Right hindlimb (tissue), 1 donor: ENCODE data around the gene CSF1R.
"Not testable (repeated sequence)": the region's sequence is repeated elsewhere in the genome, so short reads cannot be mapped to it uniquely, and the experiment has no call there.

Experiments
- DNase-seq: peaks from one replicate; pipeline ENCODE4 v3.0.0-alpha.2; 2018

The CSF1R gene

DNA sequence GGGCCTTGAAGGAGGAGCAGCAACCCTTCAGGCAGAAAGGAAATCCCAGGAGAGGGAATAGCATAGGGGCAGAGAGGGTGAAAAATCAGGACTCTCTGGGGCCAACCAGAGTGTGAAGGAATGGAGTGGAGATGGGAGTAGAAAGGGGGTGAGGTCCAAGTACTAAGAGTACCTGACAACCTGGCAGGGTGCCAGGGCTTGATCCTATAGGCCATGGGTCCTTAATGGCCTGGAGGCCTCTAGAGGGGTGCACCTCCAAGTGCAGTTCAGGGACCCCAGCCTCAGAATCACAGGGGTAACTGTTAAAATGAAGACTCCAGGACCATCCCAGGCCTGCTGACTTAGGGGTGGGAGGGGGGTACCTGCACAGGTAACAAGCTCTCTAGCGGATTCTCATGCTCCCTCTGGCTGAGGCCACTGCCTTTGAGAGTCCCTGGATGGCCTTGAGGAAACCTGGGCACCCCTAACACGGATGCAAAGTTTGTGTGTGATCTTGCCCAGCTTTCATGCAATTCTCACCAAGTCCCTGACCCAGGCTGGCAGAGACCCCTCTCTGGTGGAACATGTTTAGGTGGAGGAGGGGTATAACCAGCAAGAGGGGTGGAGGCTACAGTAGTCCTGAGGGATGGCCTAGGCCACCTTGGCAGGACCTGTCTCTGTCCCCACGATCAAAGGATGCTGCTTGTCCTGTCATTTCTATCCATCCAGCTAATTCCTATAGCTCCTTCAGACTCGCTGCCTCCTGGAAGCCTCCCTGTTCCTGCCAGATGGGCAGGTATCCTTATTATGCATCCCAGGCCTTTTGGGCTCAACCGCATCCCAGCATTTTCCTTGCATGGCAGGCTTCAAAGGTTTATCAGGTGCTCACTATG, 17.6 kb upstream of the CSF1R start:
- no peak for DNase-seq

DNA sequence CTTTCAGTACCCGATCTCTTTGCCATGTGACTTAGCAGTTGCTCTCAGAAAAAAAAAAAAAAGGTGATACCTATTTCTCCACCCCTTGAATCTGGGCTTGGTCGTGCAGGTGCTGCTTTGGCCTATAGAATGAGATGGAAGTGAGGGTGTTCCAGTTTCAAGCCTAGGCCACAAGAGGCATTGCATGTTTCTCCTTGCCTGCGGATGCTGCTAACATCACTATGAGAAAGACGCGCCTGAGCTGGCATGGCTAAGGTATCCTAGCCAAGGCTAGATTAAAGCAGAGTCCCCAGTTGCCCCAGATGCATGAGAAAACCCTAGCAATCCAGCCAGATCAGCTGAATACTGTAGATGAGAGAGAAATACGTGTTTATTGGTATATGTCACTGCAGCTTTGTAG, 14.7 kb upstream of the CSF1R start:
- no peak for DNase-seq

DNA sequence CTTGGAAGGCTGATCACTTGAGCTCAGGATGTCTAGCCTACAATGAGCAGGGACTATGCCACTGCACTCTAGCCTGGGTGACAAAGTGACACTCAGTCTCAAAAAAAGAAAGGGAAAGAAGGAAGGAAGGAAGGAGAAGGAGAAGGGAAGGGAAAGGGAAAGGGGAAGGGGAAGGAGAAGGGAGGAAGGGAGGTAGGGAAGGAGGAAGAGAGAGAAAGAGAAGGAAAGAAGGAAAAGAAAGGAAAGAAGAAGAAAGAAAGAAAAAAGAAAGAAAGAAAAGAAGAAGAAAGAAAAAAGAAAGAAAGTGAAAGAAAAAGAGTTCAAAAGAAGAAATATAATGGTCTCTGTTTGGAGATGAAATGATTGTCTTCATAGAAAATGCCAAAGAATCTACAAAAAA, 10.8 kb upstream of the CSF1R start:
- no peak for DNase-seq

DNA sequence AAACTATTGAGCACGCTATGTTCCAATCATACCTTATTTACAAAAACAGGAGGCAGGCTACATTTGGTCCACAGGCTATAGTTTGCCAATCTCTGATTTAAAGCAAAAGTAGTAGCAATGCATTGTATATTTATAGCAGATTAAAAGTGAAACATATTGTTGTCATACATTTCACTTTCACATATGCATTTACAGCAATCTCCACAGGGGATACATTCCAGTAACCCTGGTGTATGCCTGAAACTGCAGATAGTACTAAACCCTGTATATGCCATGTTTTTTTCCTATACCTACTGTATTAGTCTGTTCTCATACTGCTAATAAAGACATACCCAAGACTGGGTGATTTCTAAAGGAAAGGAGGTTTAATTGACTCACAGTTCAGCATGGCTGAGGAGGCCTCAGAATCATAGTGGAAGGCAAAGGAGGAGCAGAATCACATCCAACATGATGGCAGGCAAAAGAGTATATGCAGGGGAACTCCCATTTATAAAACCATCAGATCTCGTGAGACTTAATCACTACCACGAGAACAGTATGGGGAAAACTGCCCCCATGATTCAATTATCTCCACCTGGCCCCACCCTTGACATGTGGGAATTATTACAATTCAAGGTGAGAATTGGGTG, 5.9 kb upstream of the CSF1R start:
- DNase-seq, result no peak

DNA sequence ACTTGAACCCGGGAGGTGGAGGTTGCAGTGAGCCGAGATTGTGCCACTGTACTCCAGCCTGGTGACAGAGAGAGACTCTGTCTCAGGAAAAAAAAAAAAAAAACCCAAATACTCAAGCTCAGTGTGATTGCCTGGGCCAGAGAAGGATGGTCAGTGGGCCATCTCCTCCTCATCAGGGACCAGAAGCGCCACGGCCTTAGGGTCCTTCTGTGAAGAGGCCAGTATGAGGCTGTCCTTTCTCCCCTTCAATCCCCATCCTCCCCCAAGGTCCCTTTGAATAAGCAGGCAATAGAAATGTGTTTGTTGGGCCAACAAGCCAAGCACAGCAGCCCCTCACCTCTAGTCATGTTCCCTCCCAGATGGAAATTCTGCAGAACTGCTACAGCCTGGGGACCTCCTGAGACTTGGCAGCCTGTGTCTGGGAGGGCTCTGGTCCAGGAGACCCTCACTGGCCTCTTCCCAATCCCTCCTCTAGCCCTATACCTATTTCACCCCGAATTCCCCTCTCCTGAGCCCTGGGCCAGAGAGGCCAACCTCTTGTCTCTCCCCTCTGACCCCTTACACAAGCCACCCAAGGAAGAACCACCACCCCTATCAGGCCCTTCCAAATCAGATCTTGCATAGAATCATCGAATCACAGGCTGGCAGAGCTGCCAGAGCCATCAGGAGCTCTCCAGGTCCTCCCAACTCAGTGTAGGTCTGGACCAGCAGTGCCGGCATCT, 1.0 kb downstream of the CSF1R start:
- no peak for DNase-seq

DNA sequence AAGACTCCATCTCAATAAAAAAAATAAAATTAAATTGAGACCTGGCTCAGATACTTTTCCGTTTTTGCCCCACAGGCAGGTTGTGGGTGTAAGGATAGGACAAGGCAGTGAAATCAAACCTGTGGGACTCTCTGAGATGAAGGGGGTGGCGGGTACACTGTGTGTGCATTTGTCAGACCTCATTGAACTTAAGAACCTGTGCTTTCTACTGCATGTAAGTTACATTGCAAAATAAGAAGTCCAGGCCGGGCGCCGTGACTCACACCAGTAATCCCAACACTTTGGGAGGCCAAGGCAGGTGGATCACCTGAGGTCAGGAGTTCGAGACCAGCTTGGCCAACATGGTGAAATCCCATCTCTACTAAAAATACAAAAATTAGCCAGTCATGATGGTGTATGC, 1.6 kb downstream of the CSF1R start:
- not testable (repeated sequence) for DNase-seq

DNA sequence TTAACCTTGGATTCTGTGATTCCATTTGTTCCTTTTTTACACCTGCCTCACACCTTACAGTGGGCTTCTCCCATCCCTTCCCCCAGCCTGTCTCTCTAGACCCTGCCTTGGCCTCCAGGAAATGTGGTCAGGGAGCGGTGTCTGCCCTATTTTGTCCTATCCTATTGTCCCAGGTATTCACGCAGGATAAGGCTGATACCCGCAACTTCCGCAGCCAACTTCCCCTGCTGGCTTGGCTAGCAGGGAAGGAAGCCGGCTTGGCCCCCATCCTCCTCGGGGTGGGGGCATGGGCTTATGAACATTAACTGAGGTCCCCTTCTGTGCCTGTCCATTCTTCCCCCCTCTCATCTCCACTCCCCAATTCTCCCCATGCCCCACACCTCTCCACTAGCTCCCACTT, 3.5 kb downstream of the CSF1R start:
- DNase-seq, result no peak

DNA sequence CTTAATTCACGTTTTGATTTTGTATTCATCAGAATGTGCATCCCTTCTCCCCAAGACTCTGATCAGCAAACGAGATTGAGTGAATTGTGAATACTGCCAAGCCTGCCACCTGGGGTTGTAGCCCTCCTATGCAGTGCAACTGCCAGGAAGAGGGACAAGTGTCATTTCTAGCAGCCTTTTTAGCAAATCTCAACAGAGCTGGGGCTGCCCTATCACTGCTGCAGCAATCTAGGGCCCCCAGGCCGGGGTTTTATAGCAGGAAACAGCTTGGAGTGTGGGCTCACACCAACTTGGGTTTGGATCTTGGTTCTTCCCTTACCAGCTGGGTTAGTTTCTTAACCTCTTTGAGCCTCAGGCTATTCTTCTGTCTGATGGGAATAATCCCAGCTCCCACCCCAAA, 4.0 kb downstream of the CSF1R start:
- no peak for DNase-seq

DNA sequence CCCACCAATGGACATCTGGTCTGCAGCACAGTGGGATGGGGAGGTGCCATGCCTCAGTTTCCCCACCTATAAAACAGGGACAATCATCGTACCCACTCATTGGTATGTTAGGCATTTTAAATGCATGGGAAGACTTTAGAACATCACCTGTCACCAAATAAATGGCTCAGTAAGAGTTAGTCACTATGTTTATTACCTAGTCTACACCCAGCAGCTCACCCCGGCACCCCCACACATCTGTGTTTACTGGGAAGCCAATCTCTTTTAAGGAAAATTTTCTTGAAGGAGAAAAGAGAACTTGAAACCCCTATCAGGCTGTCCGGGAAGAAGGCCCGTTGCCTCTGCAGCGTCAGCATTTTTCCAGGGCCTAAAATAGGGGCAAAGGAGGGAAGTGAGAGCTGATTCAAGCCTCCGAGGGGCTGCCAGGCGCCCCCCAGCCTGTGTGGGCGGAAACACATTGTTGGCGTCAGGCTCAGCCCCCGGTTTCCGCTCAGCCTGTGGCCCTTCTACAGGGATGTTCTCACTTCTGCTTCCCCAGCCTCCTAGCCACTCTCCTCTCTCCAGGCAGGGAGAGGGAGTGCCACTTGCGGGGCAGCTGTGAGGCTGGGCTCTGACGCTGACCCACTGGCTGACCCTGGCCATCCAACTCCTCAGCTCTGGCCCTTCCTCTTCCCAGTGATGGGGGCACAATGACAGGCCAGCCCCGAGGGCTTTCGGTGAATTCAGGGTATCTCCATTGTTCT, 4.6 kb downstream of the CSF1R start:
- DNase-seq, result peak; percentile 77

DNA sequence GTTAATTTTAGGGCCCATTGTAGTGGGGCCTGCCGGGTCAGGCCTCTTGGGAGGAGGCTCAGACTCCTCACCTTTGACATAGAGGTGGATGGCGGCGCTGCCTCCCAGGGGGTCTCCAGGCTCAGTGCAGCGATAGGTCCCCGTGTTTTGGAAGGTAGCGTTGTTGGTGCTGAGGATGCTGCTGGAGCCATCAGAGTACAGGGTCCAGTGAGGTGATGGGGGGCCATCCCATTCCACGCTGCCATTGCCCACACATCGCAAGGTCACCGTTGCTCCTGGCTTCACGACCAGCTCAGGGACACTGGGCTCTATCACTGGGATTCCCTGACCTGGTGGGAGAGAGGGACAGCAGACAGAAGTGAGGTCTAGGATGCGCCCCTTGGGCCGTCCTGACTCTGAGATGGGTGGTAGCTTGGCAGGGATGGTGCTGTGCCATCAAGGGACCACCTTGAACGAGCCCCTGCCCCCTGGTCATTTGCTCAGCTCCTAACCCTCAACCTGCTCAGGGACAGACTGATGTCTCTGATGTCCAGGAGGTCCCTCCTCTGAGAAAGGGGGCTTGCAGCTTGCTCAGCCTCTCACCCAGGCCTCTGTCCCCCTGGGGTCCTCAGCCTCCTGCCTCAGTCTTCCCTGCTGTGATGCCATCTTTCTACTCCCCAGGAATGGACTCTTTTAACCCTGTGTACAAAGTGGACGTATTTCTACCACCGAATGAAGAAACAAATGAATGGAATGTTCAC, 5.5 kb downstream of the CSF1R start:
- no peak for DNase-seq

DNA sequence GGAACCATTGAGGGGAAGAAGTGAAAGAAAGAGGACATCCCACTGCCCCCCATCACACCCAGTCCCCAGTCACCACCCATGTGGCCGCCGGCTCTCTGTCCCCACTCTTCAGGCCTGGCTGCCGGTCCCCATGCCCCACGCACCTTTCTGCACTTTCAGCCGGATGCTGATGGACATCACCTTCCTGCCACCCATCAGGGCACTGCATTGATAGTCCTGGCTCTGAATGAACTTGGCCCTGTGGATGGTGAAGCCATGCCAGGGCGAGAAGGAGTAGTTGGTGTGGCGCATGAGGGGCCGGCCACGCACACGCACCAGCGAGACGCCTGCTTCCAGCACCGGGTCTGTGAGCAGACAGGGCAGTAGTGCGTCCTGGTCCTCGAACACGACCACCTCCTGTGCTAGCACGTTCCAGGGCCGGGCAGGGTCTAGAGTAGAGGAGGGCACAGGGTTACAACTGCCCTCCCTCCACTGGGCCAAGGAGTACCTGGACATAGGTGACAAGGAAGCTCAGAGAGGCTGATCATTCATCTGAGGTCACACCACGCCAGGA, 6.4 kb downstream of the CSF1R start:
- DNase-seq, result no peak

DNA sequence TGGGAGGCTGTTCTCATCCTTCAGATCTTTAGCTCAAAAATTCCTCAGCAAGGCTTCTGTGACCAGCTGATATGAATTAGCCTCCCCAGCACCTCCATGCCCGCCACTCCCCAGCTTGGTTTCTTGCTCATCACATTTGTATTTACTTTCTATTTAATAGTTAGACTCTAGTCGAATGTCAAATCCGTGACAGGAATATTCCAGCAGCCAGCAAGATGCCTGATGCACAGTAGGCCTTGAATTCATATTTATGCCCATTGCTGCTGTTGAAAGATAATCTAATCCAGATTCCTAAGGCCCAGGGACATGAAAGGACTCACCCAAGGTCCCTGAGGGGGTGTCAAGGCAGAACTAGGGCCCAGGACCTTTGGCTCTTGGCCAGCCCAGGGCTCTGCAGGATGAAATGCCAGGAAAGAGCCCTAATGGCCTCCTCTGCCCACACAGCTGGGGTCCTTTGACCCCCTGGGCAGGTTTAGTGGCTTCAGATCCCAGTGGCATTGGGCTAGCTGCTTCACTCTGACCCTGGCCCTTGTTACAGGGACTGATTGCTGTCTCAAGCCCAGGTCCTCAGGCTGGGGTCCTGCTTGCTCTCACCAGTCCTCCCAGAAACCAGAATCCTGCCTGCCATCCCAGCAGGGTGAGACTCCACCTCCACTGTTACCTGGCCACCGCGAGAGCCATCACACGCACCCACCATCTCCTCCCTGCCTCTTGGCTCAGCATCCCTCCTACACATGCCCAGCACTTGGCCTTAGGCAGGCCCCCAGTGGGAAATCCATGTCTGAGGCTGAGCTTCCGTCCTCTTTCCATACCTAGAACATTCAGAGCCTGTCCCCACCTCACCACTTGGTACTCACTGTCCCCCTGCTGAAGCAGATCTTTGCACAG, 7.3 kb downstream of the CSF1R start:
- DNase-seq, result no peak

DNA sequence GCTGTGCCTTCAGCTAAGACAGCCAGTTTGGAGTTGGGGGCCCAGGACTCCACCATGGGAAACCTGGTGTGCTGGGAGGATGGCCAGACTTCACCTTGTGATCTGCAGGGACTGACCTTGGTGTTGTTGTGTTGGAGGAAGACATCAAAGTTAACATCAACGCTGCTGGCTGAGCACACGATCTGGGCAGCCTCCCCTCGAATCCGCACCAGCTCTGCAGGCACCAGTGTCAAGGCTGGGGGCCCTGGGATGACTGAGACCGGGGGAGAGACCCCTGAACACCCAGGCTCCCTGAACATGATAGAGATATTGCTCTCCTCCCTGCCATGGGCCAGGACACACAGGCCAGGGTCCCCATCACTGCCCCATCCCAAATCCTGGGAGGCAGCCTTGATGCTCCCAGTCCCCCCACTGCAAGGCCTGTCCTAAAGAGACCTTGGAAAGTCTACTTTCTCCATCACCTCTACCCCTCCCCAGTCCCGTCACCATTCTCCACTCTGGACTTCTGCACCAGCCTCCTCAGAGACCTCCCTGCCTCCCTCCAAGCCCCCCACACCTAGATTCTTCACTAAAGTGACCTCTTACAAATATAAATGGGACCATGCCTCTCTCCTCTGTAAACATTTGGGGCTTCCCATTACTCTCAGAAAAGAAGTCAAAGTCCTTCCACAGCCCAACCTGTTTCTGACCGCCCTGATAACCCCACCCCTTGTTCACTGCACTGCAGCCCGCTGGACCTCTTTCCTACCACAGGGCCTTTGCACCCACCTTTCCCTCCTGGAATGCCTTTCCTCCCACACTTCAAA, 8.2 kb downstream of the CSF1R start:
- no peak for DNase-seq

DNA sequence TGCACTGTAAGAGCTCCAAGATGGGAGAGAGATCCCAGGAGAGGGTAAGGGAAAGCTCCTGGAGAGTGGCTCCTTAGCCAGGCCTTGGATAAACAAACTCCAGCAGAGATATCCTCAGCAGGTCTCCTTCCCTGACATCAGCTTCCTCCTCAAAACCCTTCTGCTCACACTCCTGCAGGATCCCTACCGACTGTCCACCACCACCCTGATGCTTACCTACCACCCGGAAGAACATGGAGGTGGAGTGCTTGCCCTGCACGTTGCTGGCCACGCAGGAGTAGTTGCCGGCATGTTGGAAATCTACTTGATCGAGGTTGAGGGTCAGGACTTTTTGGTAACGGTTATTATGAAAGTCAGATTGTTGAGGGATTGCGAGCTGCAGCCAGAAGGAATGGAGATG, 9.3 kb downstream of the CSF1R start:
- no peak for DNase-seq

DNA sequence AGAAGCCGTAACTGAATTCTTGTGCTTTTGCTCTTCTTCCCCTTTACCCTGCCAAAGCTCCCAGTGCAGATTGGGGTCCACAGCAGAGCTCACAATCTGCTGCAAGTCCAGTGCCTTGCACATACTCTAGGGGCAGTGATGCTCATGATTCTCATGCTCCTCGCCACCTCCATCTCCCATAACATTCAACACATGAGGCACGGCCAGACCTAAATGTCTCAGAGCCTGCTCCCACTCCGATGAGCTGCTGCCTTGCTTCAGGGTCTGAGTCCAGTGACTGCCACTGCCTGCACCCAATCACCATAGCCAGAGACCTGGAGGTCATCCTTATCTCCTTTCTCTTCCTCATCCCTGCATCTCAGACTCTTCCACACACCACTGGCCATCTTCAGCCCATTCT, 10.5 kb downstream of the CSF1R start:
- peak; percentile 4 for DNase-seq

DNA sequence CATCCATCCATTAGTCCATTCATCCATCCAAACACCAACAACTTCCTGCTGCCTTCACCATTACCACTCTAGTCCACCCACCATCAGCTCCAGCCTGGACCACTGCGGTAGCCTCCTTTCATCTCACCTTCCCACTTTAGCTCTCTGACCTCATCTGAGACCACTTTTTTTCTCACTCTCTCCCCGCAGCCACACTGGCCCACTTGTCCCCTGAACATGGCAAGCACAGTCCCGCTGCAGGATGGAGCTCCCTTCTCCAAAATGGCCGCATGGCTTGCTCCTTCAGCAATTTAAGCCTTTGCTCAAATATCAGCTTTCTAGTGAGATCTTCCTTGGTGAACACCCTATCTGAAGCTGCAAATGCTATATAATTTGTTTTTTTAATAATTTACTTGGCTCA, 11.1 kb downstream of the CSF1R start:
- DNase-seq, result no peak

DNA sequence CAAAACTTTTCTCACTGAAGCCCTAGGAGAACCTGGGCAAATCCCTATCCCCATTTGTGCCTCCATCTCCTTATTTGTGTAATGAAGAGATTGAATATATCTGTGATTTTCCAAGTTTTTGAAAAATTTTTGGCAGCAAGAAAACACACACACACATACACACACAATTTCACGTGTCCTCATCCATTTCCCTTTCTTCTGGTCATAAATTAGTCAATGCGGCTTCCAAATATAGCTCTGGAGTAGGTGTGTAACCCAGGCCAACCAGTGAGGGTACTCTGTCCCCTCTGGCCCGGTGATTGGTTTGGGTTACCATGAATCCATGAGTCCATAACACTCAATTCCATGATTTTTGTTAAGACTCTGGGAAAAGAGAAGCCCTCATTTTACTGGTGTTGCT, 12.7 kb downstream of the CSF1R start:
- DNase-seq, result peak; percentile 4

DNA sequence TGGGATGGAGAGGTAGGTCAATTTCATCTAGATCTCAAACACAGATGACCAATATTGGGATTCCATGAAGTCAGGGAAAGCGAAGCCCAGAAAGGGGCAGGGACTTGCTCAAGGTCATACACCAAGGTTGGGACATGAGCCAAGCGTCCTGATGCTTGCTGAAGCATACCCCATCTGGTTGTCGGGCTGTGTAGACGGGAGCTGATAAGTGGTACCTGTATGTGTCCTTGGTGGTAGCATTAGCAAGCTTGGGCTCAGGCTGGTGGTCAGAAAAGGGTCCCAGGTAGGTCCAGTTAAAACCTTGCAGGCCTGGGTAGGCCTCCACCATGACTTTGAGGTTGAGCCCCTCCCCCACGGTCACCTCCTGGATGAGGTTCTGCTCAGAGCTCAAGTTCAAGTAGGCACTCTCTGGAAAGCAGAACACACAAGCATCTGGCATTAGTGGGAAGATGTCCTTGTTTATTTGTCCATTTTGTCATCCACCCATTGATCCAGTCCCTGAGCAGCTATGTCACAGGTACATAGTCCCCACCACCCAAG, 13.2 kb downstream of the CSF1R start:
- DNase-seq, result peak; percentile 4

DNA sequence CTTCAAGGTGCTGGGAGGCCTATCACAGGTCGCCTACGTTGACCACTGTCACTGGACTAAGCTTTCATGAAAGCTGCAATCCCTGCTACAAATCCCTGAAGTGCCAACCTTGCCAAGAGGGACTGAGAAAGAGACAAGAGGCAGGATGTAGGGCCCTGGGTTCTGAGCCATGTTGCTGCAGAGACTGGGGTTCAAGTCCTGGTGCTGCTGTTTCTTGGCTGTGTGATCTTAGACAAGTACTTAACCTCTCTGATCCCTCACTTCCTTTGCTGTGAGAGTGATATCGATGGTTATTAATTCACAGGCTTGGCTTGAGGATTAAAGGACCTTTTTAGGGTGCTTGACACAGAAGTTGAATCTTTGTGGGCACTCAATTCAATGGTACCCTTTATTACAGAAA, 15.5 kb downstream of the CSF1R start:
- DNase-seq, result no peak
